HFFc6 (cell line): Measurements from ENCODE around the gene CTAGE9. TPM values are rescaled to one million over a fixed set of nuclear protein-coding genes. Genes with fewer than 3 reads are reported as not detected.
"Not testable (repeated sequence)": the region's sequence is repeated elsewhere in the genome, so short reads cannot be mapped to it uniquely, and the experiment has no call there.

Source experiments
- DNase-seq: peaks from one replicate; pipeline ENCODE4 v3.0.0-alpha.2; 2018
- H3K27ac Mint-ChIP-seq: 2 replicates; pipeline ENCODE4 v1.8.0; 2020; ENCODE audit warnings: mild to moderate bottlenecking, mixed read lengths
- H3K27me3 Mint-ChIP-seq: 2 replicates; pipeline ENCODE4 v1.8.0; 2021; ENCODE audit warnings: mild to moderate bottlenecking, moderate library complexity, mixed read lengths; ENCODE audit not compliant: insufficient read depth
- H3K36me3 Mint-ChIP-seq: 2 replicates; pipeline ENCODE4 v1.8.0; 2021; ENCODE audit warnings: low read depth, mixed read lengths
- H3K4me1 Mint-ChIP-seq: 2 replicates; pipeline ENCODE4 v1.8.0; 2020; ENCODE audit warnings: low read depth, mixed read lengths
- H3K4me3 Mint-ChIP-seq: 2 replicates; pipeline ENCODE4 v1.8.0; 2020; ENCODE audit warnings: mild to moderate bottlenecking, moderate library complexity, mixed read lengths
- H3K9me3 Mint-ChIP-seq: 2 replicates; pipeline ENCODE4 v1.8.0; 2020; ENCODE audit warnings: mild to moderate bottlenecking, mixed read lengths
- CTCF ChIP-seq: fragments of 200-600 bp; sonication (generic); IDR thresholded peaks from 2 replicates; pipeline ENCODE4 v1.5.0; 2021; ENCODE audit warnings: antibody characterized with exemption, mild to moderate bottlenecking
- total RNA-seq, 6 experiments: library from RNA; stranded (reverse); fragmentation: NEBNext Ultra II Directional; extraction: Animal tissue kit (Norgen Biotek cat#: 25700); gene quantifications; 2 replicates in 1 of 6; 3 replicates in 5 of 6; pipeline ENCODE4 v1.2.3, GENCODE V29; 2021

CTAGE9 gene
- total RNA-seq, 6 experiments from 2014 or later, result not detected

- no peak for TF ChIP-seq CTCF
- H3K27ac Mint-ChIP-seq, result peak overlapping the region; percentile 91
- no peaks in the 10 kb centered on the region for H3K27me3 Mint-ChIP-seq
- no peaks in the 10 kb centered on the region for H3K9me3 Mint-ChIP-seq
- DNase-seq, result peak; percentile 50
- H3K4me3 Mint-ChIP-seq, result peak overlapping the region; percentile 74
- peaks cover 11% of the 10 kb centered on the region; the same call in 1 of the 2 replicates for H3K36me3 Mint-ChIP-seq
- H3K4me1 Mint-ChIP-seq, result peaks cover 68% of the 10 kb centered on the region
Observed at GRCh38 chr6:131754088-131754487, 43.3 kb upstream of the CTAGE9 start.

DNA sequence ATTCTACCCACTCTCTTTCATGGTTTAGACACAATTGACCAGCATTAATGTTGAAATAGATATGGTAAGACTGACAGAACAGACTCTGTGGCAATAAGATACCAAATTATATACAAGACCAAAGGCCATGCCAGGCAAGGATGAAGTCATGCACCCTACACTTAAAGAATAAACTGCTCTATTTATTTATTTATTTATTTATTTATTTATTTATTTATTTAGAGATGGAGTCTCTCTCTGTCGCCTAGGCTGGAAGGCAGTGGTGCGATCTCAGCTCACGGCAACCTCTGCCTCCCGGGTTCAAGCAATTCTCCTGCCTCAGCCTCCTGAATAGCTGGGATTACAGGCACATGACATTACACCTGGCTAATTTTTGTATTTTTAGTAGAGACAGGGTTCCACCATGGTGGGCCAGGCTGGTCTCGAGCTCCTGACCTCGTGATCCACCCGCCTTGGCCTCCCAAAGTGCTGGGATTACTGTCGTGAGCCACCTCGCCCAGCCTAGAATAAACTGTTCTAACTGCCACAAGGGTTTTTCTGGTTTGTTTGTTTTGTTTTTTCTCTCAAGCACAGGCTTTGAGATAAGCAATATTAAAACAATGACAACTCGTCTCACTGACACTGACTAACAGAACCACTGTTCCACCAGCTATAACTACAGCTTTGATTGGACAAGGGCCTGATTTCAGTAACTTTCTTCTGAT is 40.3 kb upstream of the CTAGE9 start:
- peaks cover 64% of the 10 kb centered on the region for H3K4me1 Mint-ChIP-seq
- not testable (repeated sequence) for H3K27ac Mint-ChIP-seq, H3K9me3 Mint-ChIP-seq, H3K27me3 Mint-ChIP-seq, H3K4me3 Mint-ChIP-seq, H3K36me3 Mint-ChIP-seq, DNase-seq

DNA sequence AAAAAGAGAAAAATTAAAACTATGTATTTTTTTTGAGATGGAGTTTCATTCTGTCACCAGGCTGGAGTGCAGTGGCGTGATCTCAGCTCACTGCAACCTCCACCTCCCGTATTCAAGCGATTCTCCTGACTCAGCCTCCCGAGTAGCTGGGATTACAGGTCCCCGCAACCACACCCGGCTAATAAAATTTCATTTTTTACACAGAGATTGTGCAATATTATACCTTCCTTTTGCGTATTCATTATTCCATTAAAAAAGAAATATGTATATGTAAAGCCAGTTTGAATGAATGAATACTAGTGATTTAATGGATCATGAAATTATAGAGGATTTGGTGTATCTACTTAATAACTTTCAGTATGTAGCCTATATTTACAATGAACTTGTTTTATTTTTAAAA is 38.2 kb upstream of the CTAGE9 start:
- Mint-ChIP-seq H3K36me3 (no peaks in the 10 kb centered on the region), H3K9me3 (no peaks in the 10 kb centered on the region), H3K4me1 (peaks cover 42% of the 10 kb centered on the region), H3K27ac (no peak overlapping the region), H3K27me3 (no peaks in the 10 kb centered on the region), H3K4me3 (no peak overlapping the region)
- DNase-seq, result no peak
- no peak for TF ChIP-seq CTCF

DNA sequence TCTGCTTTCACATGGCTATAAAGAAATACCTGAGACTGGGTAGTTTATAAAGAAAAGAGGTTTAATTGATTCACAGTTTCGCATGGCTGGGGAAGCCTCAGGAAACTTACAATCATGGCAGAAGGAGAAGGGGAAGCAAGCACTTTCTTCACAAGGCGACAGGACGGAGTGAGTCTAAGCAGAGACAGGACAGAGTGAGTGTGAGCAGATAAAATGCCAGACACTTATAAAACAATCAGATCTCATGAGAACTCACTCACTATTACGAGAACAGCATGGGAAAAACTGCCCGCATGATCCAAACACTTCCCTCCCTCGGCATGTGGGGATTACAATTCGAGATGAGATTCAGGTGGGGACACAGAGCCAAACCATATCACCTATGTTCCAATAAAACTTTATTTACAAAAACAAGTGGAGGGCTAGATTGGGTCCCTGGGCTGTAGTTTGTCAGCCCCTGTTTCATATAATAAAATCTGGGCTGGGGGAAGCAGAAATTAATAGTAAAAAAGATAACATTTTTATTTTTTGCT is 37.1 kb upstream of the CTAGE9 start:
- peaks cover 31% of the 10 kb centered on the region for H3K4me1 Mint-ChIP-seq
- DNase-seq, result no peak
- no peak overlapping the region; the same call in 1 of the 2 replicates for H3K4me3 Mint-ChIP-seq
- H3K27me3 Mint-ChIP-seq, result no peaks in the 10 kb centered on the region
- H3K27ac Mint-ChIP-seq, result peak overlapping the region; percentile 16
- no peaks in the 10 kb centered on the region for H3K9me3 Mint-ChIP-seq
- no peaks in the 10 kb centered on the region for H3K36me3 Mint-ChIP-seq
- no peak for TF ChIP-seq CTCF

- no peak overlapping the region for H3K27ac Mint-ChIP-seq
- H3K4me3 Mint-ChIP-seq, result no peak overlapping the region
- no peak for DNase-seq
- TF ChIP-seq CTCF, result no peak
- H3K36me3 Mint-ChIP-seq, result no peaks in the 10 kb centered on the region
- H3K27me3 Mint-ChIP-seq, result no peaks in the 10 kb centered on the region
- peaks cover 21% of the 10 kb centered on the region for H3K4me1 Mint-ChIP-seq
- no peaks in the 10 kb centered on the region for H3K9me3 Mint-ChIP-seq
Observed at GRCh38 chr6:131745476-131745875, 34.7 kb upstream of the CTAGE9 start.

DNA sequence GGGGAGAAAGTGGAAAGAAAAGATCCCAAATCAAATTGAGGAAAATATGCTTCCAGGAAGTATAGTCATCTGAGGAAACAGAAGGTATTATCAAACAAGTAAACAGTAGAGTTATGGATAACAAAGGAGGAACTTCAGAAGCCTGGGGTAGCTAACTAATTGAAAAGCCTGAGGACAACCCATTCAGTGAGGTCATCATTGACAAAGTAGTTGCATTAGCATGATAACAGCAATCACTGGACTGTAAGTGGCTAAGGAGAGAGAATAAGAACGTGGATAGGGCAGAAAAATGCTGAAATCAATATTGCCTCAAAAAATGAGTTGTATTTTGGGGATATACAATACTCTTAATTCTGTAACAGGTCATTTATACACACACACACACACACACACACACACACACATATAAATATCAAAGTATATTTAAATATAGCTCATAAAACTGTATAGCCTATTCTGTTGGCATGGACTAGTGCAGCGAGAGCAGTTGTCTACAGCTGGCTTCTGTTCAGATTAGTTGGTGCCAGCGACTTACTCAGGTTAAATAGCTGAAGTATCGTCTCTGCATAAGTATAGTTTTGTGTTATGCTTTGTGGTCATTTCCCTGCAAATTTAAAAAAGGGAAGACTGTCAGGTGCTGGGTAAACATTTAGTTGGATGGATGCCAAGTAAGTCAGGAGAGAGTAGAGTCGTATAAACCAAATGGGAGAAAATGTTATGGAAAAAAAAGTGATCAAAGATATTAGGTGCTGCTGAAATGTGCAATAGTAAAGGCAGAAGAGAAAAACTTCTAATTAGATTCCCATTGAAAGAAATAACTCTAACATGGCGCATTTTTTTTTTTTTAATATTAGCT is 33.8 kb upstream of the CTAGE9 start:
- H3K4me1 Mint-ChIP-seq, result peaks cover 26% of the 10 kb centered on the region
- H3K27ac Mint-ChIP-seq, result no peak overlapping the region
- no peaks in the 10 kb centered on the region for H3K27me3 Mint-ChIP-seq
- no peaks in the 10 kb centered on the region for H3K9me3 Mint-ChIP-seq
- H3K36me3 Mint-ChIP-seq, result no peaks in the 10 kb centered on the region
- no peak for DNase-seq
- TF ChIP-seq CTCF, result no peak
- H3K4me3 Mint-ChIP-seq, result no peak overlapping the region
